ENCODE results near the gene PLXNA4.

DNA sequence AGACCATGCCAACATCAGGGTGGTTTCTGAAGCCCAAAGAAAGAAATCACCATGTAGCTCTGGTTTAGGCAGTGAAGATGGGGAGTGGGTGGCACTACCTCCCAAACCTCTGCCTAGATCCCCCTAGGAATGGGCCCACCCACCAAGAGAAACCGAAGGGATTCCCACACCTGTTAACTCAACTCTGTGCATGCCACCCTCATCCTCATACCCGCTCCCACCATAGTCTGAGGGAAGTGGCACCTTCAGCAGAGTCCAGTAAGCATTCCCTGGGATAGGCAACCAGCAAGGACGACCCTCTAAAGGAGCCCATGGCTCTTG lies 1.7 kb upstream of the PLXNA4 start:
- TF ChIP-seq, protein P1, sequence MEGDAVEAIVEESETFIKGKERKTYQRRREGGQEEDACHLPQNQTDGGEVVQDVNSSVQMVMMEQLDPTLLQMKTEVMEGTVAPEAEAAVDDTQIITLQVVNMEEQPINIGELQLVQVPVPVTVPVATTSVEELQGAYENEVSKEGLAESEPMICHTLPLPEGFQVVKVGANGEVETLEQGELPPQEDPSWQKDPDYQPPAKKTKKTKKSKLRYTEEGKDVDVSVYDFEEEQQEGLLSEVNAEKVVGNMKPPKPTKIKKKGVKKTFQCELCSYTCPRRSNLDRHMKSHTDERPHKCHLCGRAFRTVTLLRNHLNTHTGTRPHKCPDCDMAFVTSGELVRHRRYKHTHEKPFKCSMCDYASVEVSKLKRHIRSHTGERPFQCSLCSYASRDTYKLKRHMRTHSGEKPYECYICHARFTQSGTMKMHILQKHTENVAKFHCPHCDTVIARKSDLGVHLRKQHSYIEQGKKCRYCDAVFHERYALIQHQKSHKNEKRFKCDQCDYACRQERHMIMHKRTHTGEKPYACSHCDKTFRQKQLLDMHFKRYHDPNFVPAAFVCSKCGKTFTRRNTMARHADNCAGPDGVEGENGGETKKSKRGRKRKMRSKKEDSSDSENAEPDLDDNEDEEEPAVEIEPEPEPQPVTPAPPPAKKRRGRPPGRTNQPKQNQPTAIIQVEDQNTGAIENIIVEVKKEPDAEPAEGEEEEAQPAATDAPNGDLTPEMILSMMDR (IDR thresholded peaks at IDR 0.05): no peak
- TF ChIP-seq POLR2A (IDR thresholded peaks at IDR 0.05; ENCODE audit: low read length) (no peak), EP300 (IDR thresholded peaks at IDR 0.05) (no peak), MAFK (IDR thresholded peaks at IDR 0.05; ENCODE audit: partially characterized antibody) (no peak), FOSL2 (IDR thresholded peaks at IDR 0.05) (no peak), FOSL2 (CRISPR knock-in tag; IDR thresholded peaks at IDR 0.05) (no peak)
- TF ChIP-seq, protein P2, sequence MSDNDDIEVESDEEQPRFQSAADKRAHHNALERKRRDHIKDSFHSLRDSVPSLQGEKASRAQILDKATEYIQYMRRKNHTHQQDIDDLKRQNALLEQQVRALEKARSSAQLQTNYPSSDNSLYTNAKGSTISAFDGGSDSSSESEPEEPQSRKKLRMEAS (IDR thresholded peaks at IDR 0.05): no peak

Data from A549 (cell line).